DND-41 (cell line): Measurements from ENCODE around the gene KRT81.

Experiments
- ATAC-seq: fragments of 200-7000 bp; cut with Tn5 transposase; 3 replicates; pipeline ENCODE4 v1.9.1; 2021; ENCODE audit warnings: low read depth; ENCODE audit not compliant: insufficient read depth
- DNase-seq: peaks from one replicate; pipeline ENCODE4 v3.0.0-alpha.2; 2020
- H2AFZ ChIP-seq: 2 replicates; pipeline ENCODE4 v1.6.0; 2012; ENCODE audit warnings: low read depth, low read length
- H3K27ac ChIP-seq: 2 replicates; pipeline ENCODE4 v1.5.1; 2012; ENCODE audit warnings: low read length, inconsistent platforms
- H3K27me3 ChIP-seq: fragments of 200-600 bp; sonication (generic); 2 replicates; pipeline ENCODE4 v1.6.0; 2012; ENCODE audit warnings: low read length, mild to moderate bottlenecking, inconsistent platforms; ENCODE audit not compliant: insufficient read depth, poor library complexity
- H3K36me3 ChIP-seq: 2 replicates; pipeline ENCODE4 v1.5.1; 2012; ENCODE audit warnings: low read length, inconsistent platforms; ENCODE audit not compliant: insufficient read depth
- H3K4me1 ChIP-seq: 2 replicates; pipeline ENCODE4 v1.5.1; 2012; ENCODE audit warnings: mild to moderate bottlenecking, low read length; ENCODE audit not compliant: insufficient read depth
- H3K4me2 ChIP-seq: 2 replicates; pipeline ENCODE4 v1.6.0; 2012; ENCODE audit warnings: mild to moderate bottlenecking, moderate library complexity, low read length, inconsistent platforms; ENCODE audit not compliant: insufficient read depth
- H3K4me3 ChIP-seq, 2 experiments: fragments of 200-600 bp in 1 of 2; shearing (Covaris generic) in 1 of 2; 2 replicates each; pipeline ENCODE4 v1.5.1; 2012 to 2016; ENCODE audit warnings: inconsistent platforms in 2 of 2, low read length in 2 of 2, mild to moderate bottlenecking in 2 of 2, low read depth in 1 of 2, moderate library complexity in 1 of 2
- H3K79me2 ChIP-seq: 2 replicates; pipeline ENCODE4 v1.6.0; 2012; ENCODE audit warnings: low read length, inconsistent platforms; ENCODE audit not compliant: insufficient read depth
- H3K9ac ChIP-seq: 2 replicates; pipeline ENCODE4 v1.6.0; 2012; ENCODE audit warnings: low read depth, mild to moderate bottlenecking, inconsistent platforms, low read length, moderate library complexity
- H3K9me3 ChIP-seq: 2 replicates; pipeline ENCODE4 v1.5.1; 2012; ENCODE audit warnings: low read length, moderate library complexity, mild to moderate bottlenecking, inconsistent platforms; ENCODE audit not compliant: insufficient read depth, severe bottlenecking
- H4K20me1 ChIP-seq: 2 replicates; pipeline ENCODE4 v1.6.0; 2012; ENCODE audit warnings: low read length; ENCODE audit not compliant: insufficient read depth
- EZH2 ChIP-seq: IDR thresholded peaks from 3 replicates; pipeline ENCODE4 v1.6.1; 2012; ENCODE audit warnings: borderline replicate concordance, low read depth, mild to moderate bottlenecking, moderate library complexity, low read length, inconsistent platforms; ENCODE audit not compliant: severe bottlenecking
- TF ChIP-seq, protein P1 (sequence below): IDR thresholded peaks from 2 replicates; pipeline ENCODE4 v1.5.1; 2012; ENCODE audit warnings: borderline replicate concordance, low read length, moderate library complexity, mild to moderate bottlenecking; ENCODE audit not compliant: poor library complexity, severe bottlenecking; ENCODE audit errors: extremely low read depth

Gene KRT81

DNA sequence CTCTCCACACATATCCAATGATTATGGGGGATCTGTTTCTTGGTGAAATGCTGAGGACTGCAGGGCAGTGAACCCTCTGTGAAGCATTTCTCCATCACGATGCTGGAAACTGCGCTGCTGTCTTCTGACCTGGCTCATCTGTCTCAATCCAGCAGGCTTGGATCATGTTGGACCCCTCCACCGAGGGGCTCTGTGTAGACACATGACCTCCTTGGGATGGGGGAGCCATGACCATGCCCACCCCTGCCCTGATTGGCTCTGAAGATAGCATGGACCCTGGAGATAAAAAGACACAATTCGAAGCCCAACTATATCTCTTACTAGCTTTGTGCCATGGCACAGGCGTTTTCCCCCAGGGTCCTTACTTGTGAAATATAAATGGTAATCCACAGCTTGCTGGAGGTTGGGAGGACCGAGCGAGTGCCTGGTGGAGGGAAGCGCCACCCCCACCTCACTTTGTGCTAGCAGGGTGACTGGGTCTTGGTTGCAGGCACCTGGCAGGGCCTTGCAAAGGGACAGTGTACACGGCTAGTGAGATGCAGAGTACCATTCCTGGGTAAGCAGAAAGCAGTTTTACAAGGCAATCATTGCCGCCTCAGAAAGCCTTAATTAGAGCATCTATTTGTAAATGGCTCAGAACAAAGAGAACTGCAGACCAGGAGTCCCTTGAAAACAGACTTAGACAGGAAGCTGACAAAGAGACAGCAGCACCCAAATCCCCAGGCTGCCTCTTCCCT, 32.2 kb upstream of the KRT81 start:
- no peak overlapping the region for H3K4me3 ChIP-seq
- H4K20me1 ChIP-seq = no peaks in the 10 kb centered on the region
- no peaks in the 10 kb centered on the region for H3K4me1 ChIP-seq
- DNase-seq = no peak
- peaks cover 9% of the 10 kb centered on the region for H3K27me3 ChIP-seq
- no peak overlapping the region for H3K27ac ChIP-seq
- H3K9me3 ChIP-seq = no peaks in the 10 kb centered on the region
- no peak overlapping the region for H2AFZ ChIP-seq
- ATAC-seq = no peak
- TF ChIP-seq, protein P1, sequence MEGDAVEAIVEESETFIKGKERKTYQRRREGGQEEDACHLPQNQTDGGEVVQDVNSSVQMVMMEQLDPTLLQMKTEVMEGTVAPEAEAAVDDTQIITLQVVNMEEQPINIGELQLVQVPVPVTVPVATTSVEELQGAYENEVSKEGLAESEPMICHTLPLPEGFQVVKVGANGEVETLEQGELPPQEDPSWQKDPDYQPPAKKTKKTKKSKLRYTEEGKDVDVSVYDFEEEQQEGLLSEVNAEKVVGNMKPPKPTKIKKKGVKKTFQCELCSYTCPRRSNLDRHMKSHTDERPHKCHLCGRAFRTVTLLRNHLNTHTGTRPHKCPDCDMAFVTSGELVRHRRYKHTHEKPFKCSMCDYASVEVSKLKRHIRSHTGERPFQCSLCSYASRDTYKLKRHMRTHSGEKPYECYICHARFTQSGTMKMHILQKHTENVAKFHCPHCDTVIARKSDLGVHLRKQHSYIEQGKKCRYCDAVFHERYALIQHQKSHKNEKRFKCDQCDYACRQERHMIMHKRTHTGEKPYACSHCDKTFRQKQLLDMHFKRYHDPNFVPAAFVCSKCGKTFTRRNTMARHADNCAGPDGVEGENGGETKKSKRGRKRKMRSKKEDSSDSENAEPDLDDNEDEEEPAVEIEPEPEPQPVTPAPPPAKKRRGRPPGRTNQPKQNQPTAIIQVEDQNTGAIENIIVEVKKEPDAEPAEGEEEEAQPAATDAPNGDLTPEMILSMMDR = no peak
- TF ChIP-seq EZH2 = no peak
- H3K36me3 ChIP-seq = no peaks in the 10 kb centered on the region
- no peak overlapping the region for H3K4me2 ChIP-seq
- no peaks in the 10 kb centered on the region for H3K79me2 ChIP-seq
- H3K9ac ChIP-seq = no peak overlapping the region

DNA sequence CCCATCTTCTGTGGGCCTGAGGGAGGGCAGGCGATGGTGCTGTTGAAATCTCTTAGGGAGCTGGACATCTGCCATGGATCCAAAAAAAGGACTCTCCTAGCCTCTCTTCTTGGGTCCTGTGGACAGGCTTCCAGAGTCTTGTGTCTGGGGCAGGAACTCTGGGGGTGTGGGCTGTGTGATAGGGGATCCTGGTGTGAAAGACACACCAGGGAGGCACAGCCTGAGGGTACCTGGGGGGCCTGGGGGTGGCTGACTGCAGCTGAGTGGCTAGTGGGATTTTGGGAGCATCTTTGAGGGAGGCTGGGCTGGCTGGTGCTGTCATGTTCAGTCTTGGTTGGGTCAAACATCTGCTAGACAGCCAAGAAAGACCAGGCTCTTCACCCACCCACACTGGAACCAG, 31.7 kb upstream of the KRT81 start:
- H3K27me3 ChIP-seq = peaks cover 9% of the 10 kb centered on the region
- H3K4me1 ChIP-seq = no peaks in the 10 kb centered on the region
- H3K27ac ChIP-seq = no peak overlapping the region
- H3K4me2 ChIP-seq = no peak overlapping the region
- no peak overlapping the region for H2AFZ ChIP-seq
- H3K9ac ChIP-seq = no peak overlapping the region
- DNase-seq = no peak
- no peaks in the 10 kb centered on the region for H3K79me2 ChIP-seq
- H3K9me3 ChIP-seq = no peaks in the 10 kb centered on the region
- no peak overlapping the region for H3K4me3 ChIP-seq
- TF ChIP-seq, protein P1 = no peak
- no peak for TF ChIP-seq EZH2
- H3K36me3 ChIP-seq = no peaks in the 10 kb centered on the region
- H4K20me1 ChIP-seq = no peaks in the 10 kb centered on the region
- ATAC-seq = no peak

DNA sequence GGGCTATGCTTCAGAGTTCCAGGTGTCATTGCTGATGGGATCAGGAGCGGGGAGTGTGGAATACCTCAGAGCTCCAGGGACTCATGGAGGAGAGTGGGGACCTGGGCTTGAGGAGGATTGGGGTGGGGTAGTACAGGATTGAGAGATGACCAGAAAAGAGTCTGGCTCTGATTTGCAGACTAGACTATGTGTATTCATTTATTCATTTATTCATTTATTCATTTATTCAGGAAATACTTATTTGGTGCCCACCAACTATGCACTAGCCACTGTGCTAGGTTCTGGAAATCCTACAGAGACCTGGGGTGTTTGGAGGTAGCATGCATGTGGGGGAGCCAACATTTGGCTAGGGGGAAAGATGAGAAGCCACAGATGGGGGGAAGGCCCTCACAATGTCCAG, 30.7 kb upstream of the KRT81 start:
- H3K9me3 ChIP-seq = no peaks in the 10 kb centered on the region
- H3K4me2 ChIP-seq = no peak overlapping the region
- no peaks in the 10 kb centered on the region for H3K36me3 ChIP-seq
- no peak for TF ChIP-seq EZH2
- TF ChIP-seq, protein P1 = no peak
- no peaks in the 10 kb centered on the region for H3K79me2 ChIP-seq
- H3K4me1 ChIP-seq = no peaks in the 10 kb centered on the region
- no peak overlapping the region for H2AFZ ChIP-seq
- no peaks in the 10 kb centered on the region for H4K20me1 ChIP-seq
- DNase-seq (no peak), ATAC-seq (no peak)
- no peak overlapping the region for H3K27ac ChIP-seq
- no peak overlapping the region for H3K9ac ChIP-seq
- no peak overlapping the region for H3K4me3 ChIP-seq
- H3K27me3 ChIP-seq = peaks cover 9% of the 10 kb centered on the region

DNA sequence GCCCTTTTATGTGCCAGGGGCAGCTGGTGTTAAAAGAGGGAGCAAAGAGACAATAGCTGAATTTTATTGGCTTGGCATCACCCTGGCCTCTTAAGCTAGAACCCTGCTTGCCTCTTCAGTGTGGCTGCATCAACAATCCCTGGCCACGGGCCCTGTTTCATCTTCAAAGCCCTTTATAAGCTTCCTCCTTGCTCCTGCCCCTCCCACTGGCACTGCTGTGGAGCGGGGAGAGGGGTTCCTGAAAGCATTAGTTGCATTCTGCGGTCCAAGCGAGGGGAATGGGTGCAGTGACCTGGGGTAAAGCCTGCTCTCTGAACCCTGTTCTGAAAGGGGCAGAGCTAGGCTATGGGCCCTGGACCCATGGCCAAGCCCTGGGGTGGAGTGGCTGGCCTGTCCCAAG, 30.1 kb upstream of the KRT81 start:
- no peak for TF ChIP-seq EZH2
- Histone ChIP-seq H3K9ac (no peak overlapping the region), H3K27me3 (peaks cover 9% of the 10 kb centered on the region), H4K20me1 (no peaks in the 10 kb centered on the region; the same call in 1 of the 2 replicates), H3K79me2 (no peaks in the 10 kb centered on the region), H3K27ac (no peak overlapping the region), H3K9me3 (no peaks in the 10 kb centered on the region), H2AFZ (no peak overlapping the region), H3K4me2 (no peak overlapping the region), H3K4me1 (no peaks in the 10 kb centered on the region), H3K36me3 (no peaks in the 10 kb centered on the region), H3K4me3 (no peak overlapping the region)
- ATAC-seq (no peak), DNase-seq (no peak)
